Astrocyte of the spinal cord (primary cell): ENCODE results near the gene DYRK4.
A peak's percentile ranks its signal among the peaks of the same experiment; 100 is the strongest.

Source experiments
- DNase-seq: peaks from one replicate; pipeline ENCODE4 v3.0.0; 2011; ENCODE audit warnings: low read depth, low spot score
- H3K4me3 ChIP-seq: 2 replicates; pipeline ENCODE4 v1.5.1; 2011; ENCODE audit warnings: low read depth, mild to moderate bottlenecking, low read length, moderate library complexity
- CTCF ChIP-seq: IDR thresholded peaks from 2 replicates; pipeline ENCODE4 v1.5.1; 2012; ENCODE audit warnings: low read depth, mild to moderate bottlenecking, low read length, inconsistent platforms
- in situ Hi-C: cut with HindIII; loops from 2 replicates; pipeline ENCODE4 v1.10.0; 2017; ENCODE audit warnings: low sequenced_read_pairs

The DYRK4 gene

GRCh38 chr12:4649358-4649661 is 87.3 kb downstream of the DYRK4 start:
- no peak for TF ChIP-seq CTCF
- peak overlapping the region; percentile 73 for H3K4me3 ChIP-seq
- in situ Hi-C loops = no loop called here
- DNase-seq = no peak

- no peak overlapping the region for H3K4me3 ChIP-seq
- DNase-seq = no peak
- in situ Hi-C loops = no loop called here
- no peak for TF ChIP-seq CTCF
Measured at GRCh38 chr12:4653257-4653656, 91.2 kb downstream of the DYRK4 start.

DNA sequence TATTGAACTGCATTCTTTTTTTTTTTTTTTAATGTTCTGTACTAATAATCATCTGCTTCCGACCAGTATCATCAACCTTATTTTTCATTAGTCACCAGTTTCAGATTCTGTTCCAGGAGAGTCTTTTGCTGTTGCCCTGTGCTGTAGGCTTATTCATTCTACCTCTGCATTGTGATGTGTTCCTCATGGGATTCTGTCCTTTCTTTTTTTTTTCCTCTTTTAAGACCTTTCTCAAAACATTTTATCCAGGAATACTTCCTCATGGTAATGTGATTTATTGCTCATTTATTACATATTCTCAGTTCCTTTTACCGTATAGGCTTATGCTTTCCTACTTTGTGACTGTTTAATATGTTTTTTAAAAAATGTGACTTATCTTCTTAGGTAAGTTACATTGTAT is 91.7 kb downstream of the DYRK4 start:
- DNase-seq = no peak
- in situ Hi-C loops = no loop called here
- H3K4me3 ChIP-seq = no peak overlapping the region
- TF ChIP-seq CTCF = no peak
